IPS-18c (cell line): ENCODE results near the gene OR1M1.

ENCODE experiments used
- H3K4me3 ChIP-seq: 2 replicates; pipeline ENCODE4 v1.7.0; 2013; ENCODE audit warnings: low read depth, mild to moderate bottlenecking, low read length, moderate library complexity; ENCODE audit not compliant: insufficient read depth
- H3K9me3 ChIP-seq: one replicate; pipeline ENCODE4 v1.6.1; 2013; ENCODE audit warnings: mild to moderate bottlenecking, low read length, moderate library complexity; ENCODE audit not compliant: control insufficient read depth, insufficient read depth

OR1M1 gene

GRCh38 chr19:9144920-9145319, 58.1 kb downstream of the OR1M1 start:
- Histone ChIP-seq H3K4me3 (no peak overlapping the region), H3K9me3 (peaks cover 5% of the 10 kb centered on the region)
